Measurements from ENCODE around the gene PNPT1.
"Not testable (repeated sequence)": the region's sequence is repeated elsewhere in the genome, so short reads cannot be mapped to it uniquely, and the experiment has no call there.

The PNPT1 gene

DNA sequence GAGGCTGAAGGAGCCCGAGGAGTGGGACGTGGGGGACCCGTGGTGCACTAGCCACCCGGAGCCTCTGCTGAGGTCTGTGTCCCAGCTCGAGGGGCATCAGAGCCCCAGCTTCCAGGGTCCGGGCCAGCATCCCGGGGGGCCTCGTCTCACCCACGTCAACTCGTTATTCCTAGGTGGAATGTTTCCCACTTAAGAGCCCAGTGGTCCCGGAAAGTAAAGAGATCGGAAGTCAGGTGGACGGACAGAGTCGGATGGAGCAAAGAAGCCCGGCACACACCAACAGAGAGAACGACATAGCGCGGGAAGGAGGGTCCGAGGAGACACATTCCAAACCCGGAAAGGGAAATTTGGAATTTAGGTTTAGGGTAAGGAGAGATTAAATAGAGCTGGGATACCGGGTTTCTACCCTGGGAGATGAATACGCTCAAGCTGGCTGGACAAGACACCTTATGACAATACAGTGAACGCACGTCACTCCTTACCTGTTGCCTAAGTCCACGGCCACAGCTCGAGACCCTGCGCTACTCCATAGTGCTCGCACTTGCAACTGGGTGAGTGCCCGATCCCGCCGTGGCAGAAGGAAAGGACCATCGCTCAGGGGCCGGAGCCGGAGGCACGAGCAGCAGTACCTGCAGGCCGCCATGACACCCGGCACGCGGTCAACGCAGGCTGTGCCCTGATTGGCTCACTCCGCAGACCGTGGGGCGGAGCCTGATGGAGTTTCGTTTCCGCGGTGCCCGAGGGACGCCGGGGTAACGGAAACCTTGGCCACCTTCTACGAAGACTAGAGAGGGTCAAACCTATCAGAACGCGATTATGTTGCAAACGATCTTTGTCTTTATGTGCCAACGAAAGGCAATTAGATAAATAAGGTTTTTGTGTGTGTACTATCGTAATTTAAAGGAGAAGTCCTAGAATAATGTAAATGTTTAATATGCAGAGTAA, at the start of gene PNPT1:
Gene PNPT1 (minus strand): TSS at position 664 of the 945 bp plus-strand sequence. CDS start 21 bp downstream, at position 643.
- H3K4me3 ChIP-seq (ENCODE audit: low read depth, low read length): peak within 1 kb of the TSS; percentile 83
- DNase-seq (ENCODE audit: low read depth): peak; percentile 93
- TF ChIP-seq, protein P1, sequence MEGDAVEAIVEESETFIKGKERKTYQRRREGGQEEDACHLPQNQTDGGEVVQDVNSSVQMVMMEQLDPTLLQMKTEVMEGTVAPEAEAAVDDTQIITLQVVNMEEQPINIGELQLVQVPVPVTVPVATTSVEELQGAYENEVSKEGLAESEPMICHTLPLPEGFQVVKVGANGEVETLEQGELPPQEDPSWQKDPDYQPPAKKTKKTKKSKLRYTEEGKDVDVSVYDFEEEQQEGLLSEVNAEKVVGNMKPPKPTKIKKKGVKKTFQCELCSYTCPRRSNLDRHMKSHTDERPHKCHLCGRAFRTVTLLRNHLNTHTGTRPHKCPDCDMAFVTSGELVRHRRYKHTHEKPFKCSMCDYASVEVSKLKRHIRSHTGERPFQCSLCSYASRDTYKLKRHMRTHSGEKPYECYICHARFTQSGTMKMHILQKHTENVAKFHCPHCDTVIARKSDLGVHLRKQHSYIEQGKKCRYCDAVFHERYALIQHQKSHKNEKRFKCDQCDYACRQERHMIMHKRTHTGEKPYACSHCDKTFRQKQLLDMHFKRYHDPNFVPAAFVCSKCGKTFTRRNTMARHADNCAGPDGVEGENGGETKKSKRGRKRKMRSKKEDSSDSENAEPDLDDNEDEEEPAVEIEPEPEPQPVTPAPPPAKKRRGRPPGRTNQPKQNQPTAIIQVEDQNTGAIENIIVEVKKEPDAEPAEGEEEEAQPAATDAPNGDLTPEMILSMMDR (IDR thresholded peaks at IDR 0.05; ENCODE audit: low read depth, low read length, missing control alignments): no peak

DNA sequence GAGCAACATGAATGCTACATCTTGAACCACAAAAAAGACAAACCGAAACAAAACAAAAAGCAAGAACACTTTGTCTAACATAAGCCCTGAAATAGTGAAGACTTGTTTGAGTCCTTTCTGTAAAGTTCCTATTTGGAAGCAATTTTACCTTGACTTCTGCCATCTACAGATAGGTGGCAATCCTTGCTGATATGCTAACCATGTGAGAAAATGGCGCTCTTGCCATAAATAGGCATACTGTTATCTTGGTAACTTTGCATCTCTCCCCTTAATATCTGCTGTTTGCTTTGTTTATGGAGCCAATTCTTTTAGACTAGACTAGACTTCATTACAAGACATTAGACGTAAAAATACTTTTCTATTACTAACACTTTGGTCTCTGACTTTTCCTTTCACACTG, 49.4 kb upstream of the PNPT1 start:
- no peak overlapping the region for H3K4me3 ChIP-seq (ENCODE audit: low read depth, low read length)
- DNase-seq (ENCODE audit: low read depth): no peak
- TF ChIP-seq, protein P1 (IDR thresholded peaks at IDR 0.05; ENCODE audit: low read depth, low read length, missing control alignments): no peak

DNA sequence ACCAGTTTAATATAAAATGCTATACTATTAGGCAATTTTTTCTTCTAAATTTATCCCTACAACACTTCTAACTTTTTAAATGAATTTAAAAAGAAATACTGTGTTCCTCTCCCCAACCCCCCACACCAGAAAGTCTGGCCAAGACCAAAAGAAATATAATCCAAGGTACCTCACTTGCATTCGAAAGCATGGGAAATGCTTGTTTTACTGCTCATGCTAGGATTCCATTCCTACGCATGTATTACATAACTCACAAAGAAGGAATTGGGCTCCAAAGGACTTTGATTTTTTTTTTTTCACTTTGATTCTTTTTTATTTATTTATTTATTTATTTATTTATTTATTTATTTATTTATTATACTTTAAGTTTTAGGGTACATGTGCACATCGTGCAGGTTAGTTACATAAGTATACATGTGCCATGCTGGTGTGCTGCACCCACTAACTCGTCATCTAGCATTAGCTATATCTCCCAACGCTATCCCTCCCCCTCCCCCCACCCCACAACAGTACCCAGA, 42.4 kb upstream of the PNPT1 start:
- not testable (repeated sequence) for DNase-seq (ENCODE audit: low read depth); H3K4me3 ChIP-seq (ENCODE audit: low read depth, low read length)

DNA sequence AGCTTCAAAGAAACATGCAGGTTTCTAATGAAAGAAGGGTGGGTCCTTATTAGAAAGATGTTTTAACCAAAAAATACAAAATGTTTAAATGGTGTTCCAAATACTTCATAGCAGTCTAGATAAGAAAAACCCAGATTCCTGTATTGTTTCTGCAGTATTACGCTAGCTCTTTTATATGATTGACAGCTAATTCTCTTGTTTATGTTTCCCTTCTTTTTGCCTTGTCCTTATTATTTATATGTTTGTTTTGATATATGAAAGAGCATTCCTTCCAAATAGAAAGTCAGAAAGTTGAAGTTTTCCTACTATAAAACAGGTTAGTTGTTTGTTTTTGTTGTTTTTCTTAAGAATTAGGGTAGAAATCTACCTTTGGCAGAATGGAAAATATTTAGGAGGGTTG, 41.1 kb upstream of the PNPT1 start:
- no peak overlapping the region for H3K4me3 ChIP-seq (ENCODE audit: low read depth, low read length)
- TF ChIP-seq, protein P1 (IDR thresholded peaks at IDR 0.05; ENCODE audit: low read depth, low read length, missing control alignments): no peak
- no peak for DNase-seq (ENCODE audit: low read depth)

DNA sequence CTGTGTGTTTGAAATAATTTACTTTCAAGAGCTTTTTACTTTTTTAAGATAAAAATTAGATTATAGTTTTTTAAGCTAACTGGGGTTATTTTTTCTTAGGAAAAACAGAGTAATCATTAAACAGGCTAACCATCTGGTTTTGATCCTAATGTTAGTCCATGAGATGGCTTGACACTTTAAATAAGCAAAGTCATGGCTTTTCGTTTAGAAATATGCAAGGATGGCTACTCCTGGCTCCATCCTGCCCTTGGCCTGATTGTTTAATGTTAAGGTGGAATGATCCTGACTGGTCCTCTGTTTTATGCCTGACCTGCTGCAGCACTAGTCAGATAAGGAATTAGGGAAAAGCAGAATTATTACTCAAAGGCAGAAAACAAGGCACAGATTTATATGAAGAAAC, 39.7 kb upstream of the PNPT1 start:
- no peak for DNase-seq (ENCODE audit: low read depth)
- TF ChIP-seq, protein P1 (IDR thresholded peaks at IDR 0.05; ENCODE audit: low read depth, low read length, missing control alignments): no peak
- H3K4me3 ChIP-seq (ENCODE audit: low read depth, low read length): no peak overlapping the region

DNA sequence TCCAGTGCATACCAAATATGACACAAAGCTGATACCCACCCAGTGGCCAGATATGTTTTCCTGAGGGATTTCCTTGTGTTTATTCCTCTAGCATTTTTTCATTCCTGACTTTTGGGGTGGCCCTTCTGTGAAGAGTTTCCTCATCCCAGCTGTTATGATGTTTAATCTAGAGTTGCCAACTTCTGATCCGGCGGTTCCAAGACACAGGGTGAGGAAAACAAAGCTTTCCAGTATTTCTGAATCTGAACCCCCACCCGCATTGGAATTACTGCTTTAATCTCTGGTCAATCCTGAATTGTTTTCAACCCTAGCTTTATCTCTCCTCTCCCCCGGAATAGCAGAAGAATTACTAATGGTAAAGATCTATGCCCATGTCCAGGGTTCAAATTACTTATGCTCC, 39.2 kb upstream of the PNPT1 start:
- H3K4me3 ChIP-seq (ENCODE audit: low read depth, low read length): no peak overlapping the region
- DNase-seq (ENCODE audit: low read depth): no peak
- TF ChIP-seq, protein P1 (IDR thresholded peaks at IDR 0.05; ENCODE audit: low read depth, low read length, missing control alignments): no peak

DNA sequence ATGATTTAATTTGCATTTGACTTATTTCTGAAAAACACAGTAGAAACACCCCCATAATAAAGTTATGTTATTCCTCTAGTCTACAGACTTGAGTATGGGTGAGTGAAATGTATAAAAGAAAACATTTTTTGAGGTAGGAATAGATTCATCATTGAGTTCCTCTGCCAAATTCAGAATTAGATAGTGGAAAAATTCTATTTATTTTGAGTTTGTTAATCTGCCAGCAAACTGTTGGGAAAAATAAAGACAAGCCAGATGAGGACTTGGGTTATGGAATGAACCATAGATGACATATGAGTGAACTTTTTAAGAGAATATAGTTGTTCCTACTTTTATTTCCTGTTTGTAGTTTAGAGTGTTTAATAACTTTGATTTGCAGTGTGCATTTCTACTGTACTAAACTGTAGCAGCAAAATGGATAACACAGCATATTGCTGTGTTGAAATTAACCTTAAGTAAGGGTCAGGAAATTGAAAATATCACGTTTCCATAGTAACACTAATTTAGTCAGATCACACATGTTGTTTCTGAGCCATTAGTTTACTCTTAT, 35.6 kb upstream of the PNPT1 start:
- TF ChIP-seq, protein P1 (IDR thresholded peaks at IDR 0.05; ENCODE audit: low read depth, low read length, missing control alignments): no peak
- no peak overlapping the region for H3K4me3 ChIP-seq (ENCODE audit: low read depth, low read length)
- DNase-seq (ENCODE audit: low read depth): no peak
